ENCODE measurements around the gene ATP6V0A4. TPM values are rescaled to one million over a fixed set of nuclear protein-coding genes. Genes with fewer than 3 reads are reported as not detected.

The ATP6V0A4 gene
- total RNA-seq, 1 experiment from 2014 or later: 1.0 TPM

DNA sequence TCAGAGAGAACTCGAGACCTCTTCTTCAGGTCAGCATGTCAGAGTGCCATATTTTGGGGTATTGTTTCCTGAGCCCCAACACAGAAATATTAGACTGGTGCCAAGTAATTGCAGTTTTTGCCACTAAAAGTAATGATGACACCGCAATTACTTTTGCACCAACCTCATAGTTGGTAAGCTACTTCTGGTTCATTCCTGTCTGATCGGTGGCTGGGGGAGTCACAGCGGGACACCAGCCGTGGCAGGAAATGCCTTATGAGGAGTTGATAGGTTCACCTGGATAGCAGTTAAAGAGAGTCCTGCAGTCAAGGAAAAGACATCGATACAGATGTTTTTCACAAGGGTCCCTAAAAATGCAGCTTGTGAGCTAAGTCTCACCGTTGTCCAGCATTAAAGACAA lies 23.9 kb upstream of the ATP6V0A4 start:
- Histone ChIP-seq H4K20me1 (ENCODE audit: low read length) (no peaks in the 10 kb centered on the region), H2AFZ (ENCODE audit: low read length) (no peak overlapping the region), H3K4me1 (ENCODE audit: insufficient read depth, low read length) (no peaks in the 10 kb centered on the region), H3K9ac (ENCODE audit: low read length) (no peak overlapping the region), H3K4me2 (ENCODE audit: low read length) (no peak overlapping the region), H3K27me3 (ENCODE audit: low read length) (no peaks in the 10 kb centered on the region), H3K4me3 (ENCODE audit: low read length) (no peak overlapping the region), H3F3A (ENCODE audit: low read length, unreplicated experiment) (no peaks in the 10 kb centered on the region), H3K27ac (ENCODE audit: low read length) (no peak overlapping the region), H3K36me3 (ENCODE audit: low read depth, low read length) (no peaks in the 10 kb centered on the region), H3K9me3 (ENCODE audit: low read length) (no peaks in the 10 kb centered on the region), H3K79me2 (ENCODE audit: low read length) (no peaks in the 10 kb centered on the region), H3K9me2 (replicated peaks; ENCODE audit: low read length) (no peaks in the 10 kb centered on the region)
- DNase-seq (no peak), ATAC-seq (no peak)
- ChIA-PET POLR2A (ENCODE audit: unreplicated experiment) (no interaction called here), CTCF (no interaction called here)
- BruUV-seq (replicated peaks): no TSS peak
- intact Hi-C loops (cut with micrococcal nuclease): no loop called here
- TF ChIP-seq, protein P1, sequence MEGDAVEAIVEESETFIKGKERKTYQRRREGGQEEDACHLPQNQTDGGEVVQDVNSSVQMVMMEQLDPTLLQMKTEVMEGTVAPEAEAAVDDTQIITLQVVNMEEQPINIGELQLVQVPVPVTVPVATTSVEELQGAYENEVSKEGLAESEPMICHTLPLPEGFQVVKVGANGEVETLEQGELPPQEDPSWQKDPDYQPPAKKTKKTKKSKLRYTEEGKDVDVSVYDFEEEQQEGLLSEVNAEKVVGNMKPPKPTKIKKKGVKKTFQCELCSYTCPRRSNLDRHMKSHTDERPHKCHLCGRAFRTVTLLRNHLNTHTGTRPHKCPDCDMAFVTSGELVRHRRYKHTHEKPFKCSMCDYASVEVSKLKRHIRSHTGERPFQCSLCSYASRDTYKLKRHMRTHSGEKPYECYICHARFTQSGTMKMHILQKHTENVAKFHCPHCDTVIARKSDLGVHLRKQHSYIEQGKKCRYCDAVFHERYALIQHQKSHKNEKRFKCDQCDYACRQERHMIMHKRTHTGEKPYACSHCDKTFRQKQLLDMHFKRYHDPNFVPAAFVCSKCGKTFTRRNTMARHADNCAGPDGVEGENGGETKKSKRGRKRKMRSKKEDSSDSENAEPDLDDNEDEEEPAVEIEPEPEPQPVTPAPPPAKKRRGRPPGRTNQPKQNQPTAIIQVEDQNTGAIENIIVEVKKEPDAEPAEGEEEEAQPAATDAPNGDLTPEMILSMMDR (conservative IDR thresholded peaks at IDR 0.05; ENCODE audit: low read depth, low read length): no peak
- TF ChIP-seq EZH2 (IDR thresholded peaks at IDR 0.05; ENCODE audit: low read length, unreplicated experiment) (no peak), EZH2phosphoT487 (IDR thresholded peaks at IDR 0.05; ENCODE audit: borderline replicate concordance, low read length) (no peak)

DNA sequence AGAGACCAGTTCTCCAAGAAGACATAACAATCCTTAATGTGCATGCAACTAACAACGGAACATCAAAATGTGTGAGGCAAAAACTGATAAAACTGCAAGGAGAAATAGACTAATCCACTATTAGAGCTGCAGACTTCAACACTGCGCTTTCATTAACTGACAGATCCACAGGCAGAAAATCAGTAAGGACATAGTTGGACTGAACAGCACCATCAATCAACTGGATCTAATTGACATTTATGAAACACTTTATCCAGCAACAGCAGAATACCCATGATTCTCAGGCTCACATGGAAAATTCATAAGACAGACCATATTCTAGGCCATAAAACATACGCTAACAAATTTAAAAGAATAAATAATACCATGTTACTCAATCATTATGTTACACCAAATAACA lies 21.6 kb upstream of the ATP6V0A4 start:
- intact Hi-C loops (cut with micrococcal nuclease): no loop called here
- BruUV-seq (replicated peaks): no TSS peak
- H3K4me2 ChIP-seq (ENCODE audit: low read length): no peak overlapping the region
- no peak overlapping the region for H2AFZ ChIP-seq (ENCODE audit: low read length)
- POLR2A ChIA-PET (ENCODE audit: unreplicated experiment): no interaction called here
- H4K20me1 ChIP-seq (ENCODE audit: low read length): no peaks in the 10 kb centered on the region
- H3F3A ChIP-seq (ENCODE audit: low read length, unreplicated experiment): no peaks in the 10 kb centered on the region
- no peaks in the 10 kb centered on the region for H3K27me3 ChIP-seq (ENCODE audit: low read length)
- CTCF ChIA-PET: no interaction called here
- TF ChIP-seq, protein P1 (conservative IDR thresholded peaks at IDR 0.05; ENCODE audit: low read depth, low read length): no peak
- TF ChIP-seq EZH2 (IDR thresholded peaks at IDR 0.05; ENCODE audit: low read length, unreplicated experiment) (no peak), EZH2phosphoT487 (IDR thresholded peaks at IDR 0.05; ENCODE audit: borderline replicate concordance, low read length) (no peak)
- no peak overlapping the region for H3K9ac ChIP-seq (ENCODE audit: low read length)
- DNase-seq: no peak
- H3K36me3 ChIP-seq (ENCODE audit: low read depth, low read length): no peaks in the 10 kb centered on the region
- no peaks in the 10 kb centered on the region for H3K79me2 ChIP-seq (ENCODE audit: low read length)
- no peak overlapping the region for H3K4me3 ChIP-seq (ENCODE audit: low read length)
- no peak overlapping the region for H3K27ac ChIP-seq (ENCODE audit: low read length)
- no peak for ATAC-seq
- no peaks in the 10 kb centered on the region for H3K9me2 ChIP-seq (replicated peaks; ENCODE audit: low read length)
- no peaks in the 10 kb centered on the region for H3K4me1 ChIP-seq (ENCODE audit: insufficient read depth, low read length)
- no peaks in the 10 kb centered on the region for H3K9me3 ChIP-seq (ENCODE audit: low read length)

DNA sequence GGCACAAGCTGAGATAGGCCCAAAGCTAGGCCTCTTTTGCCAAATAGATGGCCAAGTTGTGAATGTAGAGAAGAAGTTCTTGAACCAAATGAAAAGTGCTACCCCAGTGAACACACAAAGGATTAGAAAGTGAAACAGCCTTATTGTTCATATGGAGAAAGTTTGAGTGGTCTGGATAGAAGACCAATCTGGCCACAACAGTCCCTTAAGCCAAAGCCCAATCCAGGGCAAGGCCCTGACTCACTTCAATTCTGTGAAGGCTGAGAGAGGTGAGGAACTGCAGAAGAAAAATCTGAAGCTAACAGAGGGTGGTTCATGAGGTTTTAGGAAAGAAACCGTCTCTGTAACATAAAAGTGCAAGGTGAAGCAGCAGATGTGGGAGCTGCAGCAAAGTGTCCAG lies 18.7 kb upstream of the ATP6V0A4 start:
- Histone ChIP-seq H3K9ac (ENCODE audit: low read length) (no peak overlapping the region), H3K27me3 (ENCODE audit: low read length) (no peaks in the 10 kb centered on the region), H3K27ac (ENCODE audit: low read length) (no peak overlapping the region), H3K4me3 (ENCODE audit: low read length) (no peak overlapping the region), H4K20me1 (ENCODE audit: low read length) (no peaks in the 10 kb centered on the region), H3K9me2 (replicated peaks; ENCODE audit: low read length) (no peaks in the 10 kb centered on the region), H3K9me3 (ENCODE audit: low read length) (no peaks in the 10 kb centered on the region), H3K79me2 (ENCODE audit: low read length) (no peaks in the 10 kb centered on the region), H2AFZ (ENCODE audit: low read length) (no peak overlapping the region), H3K4me1 (ENCODE audit: insufficient read depth, low read length) (no peaks in the 10 kb centered on the region), H3K4me2 (ENCODE audit: low read length) (no peak overlapping the region), H3K36me3 (ENCODE audit: low read depth, low read length) (no peaks in the 10 kb centered on the region), H3F3A (ENCODE audit: low read length, unreplicated experiment) (no peaks in the 10 kb centered on the region)
- TF ChIP-seq EZH2 (IDR thresholded peaks at IDR 0.05; ENCODE audit: low read length, unreplicated experiment) (no peak), EZH2phosphoT487 (IDR thresholded peaks at IDR 0.05; ENCODE audit: borderline replicate concordance, low read length) (no peak)
- TF ChIP-seq, protein P1 (conservative IDR thresholded peaks at IDR 0.05; ENCODE audit: low read depth, low read length): no peak
- intact Hi-C loops (cut with micrococcal nuclease): no loop called here
- ChIA-PET CTCF (no interaction called here), POLR2A (ENCODE audit: unreplicated experiment) (no interaction called here)
- DNase-seq (no peak), ATAC-seq (no peak)
- BruUV-seq (replicated peaks): no TSS peak

Measured in PC-3 (cell line).